Endodermal cell (in vitro differentiated cells): ENCODE measurements around the gene BIRC7. TPM values are rescaled to one million over a fixed set of nuclear protein-coding genes. Genes with fewer than 3 reads are reported as not detected.

ENCODE experiments used
- DNase-seq: peaks from one replicate; pipeline ENCODE4 v3.0.0-alpha.2; 2017
- H3K27ac ChIP-seq: 2 replicates; pipeline ENCODE4 v1.5.1; 2013; ENCODE audit warnings: mild to moderate bottlenecking, low read depth, low read length, moderate library complexity
- H3K27me3 ChIP-seq: 2 replicates; pipeline ENCODE4 v1.6.1; 2013; ENCODE audit warnings: mild to moderate bottlenecking, low read length, moderate library complexity; ENCODE audit not compliant: insufficient read depth, control insufficient read depth, poor library complexity, severe bottlenecking
- H3K36me3 ChIP-seq: 2 replicates; pipeline ENCODE4 v1.7.0; 2013; ENCODE audit warnings: mild to moderate bottlenecking, low read length, moderate library complexity; ENCODE audit not compliant: control insufficient read depth, insufficient read depth
- H3K4me1 ChIP-seq: one replicate; pipeline ENCODE4 v1.7.0; 2013; ENCODE audit warnings: low read length; ENCODE audit not compliant: control insufficient read depth, insufficient read depth
- H3K4me3 ChIP-seq: 2 replicates; pipeline ENCODE4 v1.5.1; 2013; ENCODE audit warnings: mild to moderate bottlenecking, low read length, moderate library complexity
- H3K9ac ChIP-seq: 2 replicates; pipeline ENCODE4 v1.6.1; 2013; ENCODE audit warnings: mild to moderate bottlenecking, low read length, moderate library complexity; ENCODE audit not compliant: poor library complexity, severe bottlenecking; ENCODE audit errors: extremely low read depth
- H3K9me3 ChIP-seq: 2 replicates; pipeline ENCODE4 v1.6.1; 2013; ENCODE audit warnings: mild to moderate bottlenecking, low read length, moderate library complexity; ENCODE audit not compliant: control insufficient read depth
- H3K27ac Mint-ChIP-seq: 2 replicates; pipeline ENCODE4 v1.8.0; 2020; ENCODE audit warnings: mixed read lengths
- H3K27me3 Mint-ChIP-seq: 2 replicates; pipeline ENCODE4 v1.8.0; 2021; ENCODE audit warnings: mild to moderate bottlenecking, mixed read lengths; ENCODE audit not compliant: insufficient read depth
- H3K36me3 Mint-ChIP-seq: 2 replicates; pipeline ENCODE4 v1.8.0; 2020; ENCODE audit warnings: low read depth, mixed read lengths
- H3K4me1 Mint-ChIP-seq: 2 replicates; pipeline ENCODE4 v1.8.0; 2020; ENCODE audit warnings: mixed read lengths
- H3K4me3 Mint-ChIP-seq: 2 replicates; pipeline ENCODE4 v1.8.0; 2020; ENCODE audit warnings: mild to moderate bottlenecking, moderate library complexity, mixed read lengths
- H3K9me3 Mint-ChIP-seq: 2 replicates; pipeline ENCODE4 v1.8.0; 2020; ENCODE audit warnings: mild to moderate bottlenecking, mixed read lengths
- CTCF ChIP-seq: fragments of 200-600 bp; sonication (generic); conservative IDR thresholded peaks from 2 replicates; pipeline ENCODE4 v1.5.0; 2021; ENCODE audit warnings: antibody characterized with exemption, mild to moderate bottlenecking
- WGBS, 2 experiments: methylation state at CpG; one replicate each; pipeline versions ENCODE4 v1.1.5 to v1.1.7; 2013; ENCODE audit warnings: missing lambda C conversion rate in 2 of 2, mixed read lengths in 1 of 2; ENCODE audit not compliant: insufficient coverage in 1 of 2, insufficient read length in 1 of 2; 5-methylcytosine and 5-hydroxymethylcytosine counted together
- total RNA-seq, 2 donors: library from RNA; stranded (reverse); fragmentation: NEBNext Ultra II Directional in 1 of 2; extraction: Animal tissue kit (Norgen Biotek cat#: 25700) in 1 of 2; gene quantifications; 2 replicates in 1 of 2; 3 replicates in 1 of 2; pipeline ENCODE4 v1.2.1, GENCODE V29; 2021

Gene BIRC7
- total RNA-seq, 2 donors from 2014 or later: not detected

DNA sequence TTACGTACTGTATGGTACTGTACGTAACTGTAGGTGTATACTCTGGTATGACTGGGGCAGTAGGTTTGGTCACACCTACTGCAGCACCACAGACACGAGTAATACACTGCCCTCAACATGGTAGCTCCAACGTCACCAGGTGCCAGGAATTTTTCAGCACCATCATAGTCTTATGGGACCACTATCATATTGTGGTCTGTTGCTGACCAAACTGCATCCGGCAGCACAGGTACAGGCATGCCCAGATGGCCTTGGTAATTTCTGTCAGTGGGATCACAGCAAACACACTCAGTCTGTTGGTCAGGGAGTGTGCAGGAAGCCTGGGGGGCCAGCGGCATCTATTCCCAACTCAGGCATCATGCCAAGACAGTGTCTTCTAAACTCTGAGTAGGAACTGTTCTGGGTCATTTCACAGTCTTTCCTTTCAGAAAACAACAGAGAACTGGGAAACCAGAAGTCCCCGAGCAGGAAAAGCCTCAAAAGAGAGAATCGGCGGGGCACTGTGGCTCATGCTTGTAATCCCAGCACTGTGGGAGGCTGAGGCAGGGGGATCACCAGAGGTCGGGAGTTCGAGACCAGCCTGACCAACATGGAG lies 25.6 kb upstream of the BIRC7 start:
- WGBS, 2 experiments: 95 to 99% methylated on average over 11 of the region's 11 CpGs
- no peak overlapping the region for H3K27ac ChIP-seq
- no peaks in the 10 kb centered on the region for H3K9me3 ChIP-seq
- H3K27ac Mint-ChIP-seq: peak overlapping the region; percentile 81
- no peak overlapping the region for H3K9ac ChIP-seq
- H3K9me3 Mint-ChIP-seq: no peaks in the 10 kb centered on the region
- peaks cover 28% of the 10 kb centered on the region for H3K4me1 Mint-ChIP-seq
- peaks cover 84% of the 10 kb centered on the region for H3K36me3 ChIP-seq
- H3K4me1 ChIP-seq: peaks cover 5% of the 10 kb centered on the region
- no peak for TF ChIP-seq CTCF
- no peaks in the 10 kb centered on the region for H3K27me3 ChIP-seq
- H3K4me3 ChIP-seq: no peak overlapping the region
- H3K36me3 Mint-ChIP-seq: peaks cover 89% of the 10 kb centered on the region
- no peak for DNase-seq
- no peak overlapping the region for H3K4me3 Mint-ChIP-seq
- H3K27me3 Mint-ChIP-seq: no peaks in the 10 kb centered on the region

GRCh38 chr20:63212393-63212730 lies 23.3 kb upstream of the BIRC7 start:
- H3K4me1 ChIP-seq: peaks cover 5% of the 10 kb centered on the region
- H3K9me3 ChIP-seq: no peaks in the 10 kb centered on the region
- H3K4me1 Mint-ChIP-seq: peaks cover 33% of the 10 kb centered on the region
- H3K36me3 Mint-ChIP-seq: peaks cover 70% of the 10 kb centered on the region
- H3K27ac ChIP-seq: no peak overlapping the region
- peak; percentile 20 for TF ChIP-seq CTCF
- peak overlapping the region; percentile 86 for H3K27ac Mint-ChIP-seq
- peak overlapping the region; percentile 97 for H3K4me3 ChIP-seq
- H3K4me3 Mint-ChIP-seq: peak overlapping the region; percentile 26
- no peaks in the 10 kb centered on the region for H3K27me3 ChIP-seq
- H3K9me3 Mint-ChIP-seq: no peaks in the 10 kb centered on the region
- H3K27me3 Mint-ChIP-seq: no peaks in the 10 kb centered on the region
- DNase-seq: no peak
- H3K36me3 ChIP-seq: peaks cover 67% of the 10 kb centered on the region
- no peak overlapping the region for H3K9ac ChIP-seq
- 93 to 96% methylated on average over 4 to 5 of the region's 5 CpGs for WGBS, 2 experiments

DNA sequence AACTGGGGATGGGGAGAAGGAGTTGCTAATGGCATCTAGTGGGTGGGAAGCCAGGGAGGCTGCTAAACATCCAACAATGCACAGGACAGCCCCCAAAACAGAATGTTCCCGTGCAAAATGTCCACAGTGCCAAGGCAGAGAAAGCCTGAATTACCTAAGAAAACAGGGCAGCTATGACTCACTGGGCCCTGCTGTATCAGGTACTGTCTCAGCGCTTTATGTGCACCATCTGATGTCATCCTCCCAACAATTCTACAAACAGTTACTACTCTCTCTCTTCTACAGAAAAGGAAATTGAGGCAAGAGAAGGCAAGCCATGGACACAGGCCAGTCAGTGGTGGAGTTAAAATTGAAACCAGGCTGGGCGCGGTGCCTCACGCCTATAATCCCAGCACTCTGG lies 22.9 kb upstream of the BIRC7 start:
- peak overlapping the region; percentile 86 for H3K27ac Mint-ChIP-seq
- no peak for TF ChIP-seq CTCF
- H3K27ac ChIP-seq: no peak overlapping the region
- DNase-seq: no peak
- peaks cover 33% of the 10 kb centered on the region for H3K4me1 Mint-ChIP-seq
- peak overlapping the region; percentile 97 for H3K4me3 ChIP-seq
- peaks cover 65% of the 10 kb centered on the region for H3K36me3 Mint-ChIP-seq
- H3K36me3 ChIP-seq: peaks cover 63% of the 10 kb centered on the region
- no peaks in the 10 kb centered on the region for H3K27me3 ChIP-seq
- H3K9me3 ChIP-seq: no peaks in the 10 kb centered on the region
- H3K27me3 Mint-ChIP-seq: no peaks in the 10 kb centered on the region
- H3K4me1 ChIP-seq: peaks cover 5% of the 10 kb centered on the region
- H3K9ac ChIP-seq: no peak overlapping the region
- peak overlapping the region; percentile 26 for H3K4me3 Mint-ChIP-seq
- no peaks in the 10 kb centered on the region for H3K9me3 Mint-ChIP-seq
- WGBS, 2 experiments: 94 to 97% methylated on average over 5 of the region's 5 CpGs
